HL-60 (cell line): ENCODE data around the gene IGSF9B.
"Not testable (repeated sequence)": the region's sequence is repeated elsewhere in the genome, so short reads cannot be mapped to it uniquely, and the experiment has no call there.

ENCODE experiments used
- DNase-seq, 2 experiments: peaks; one replicate each; pipeline ENCODE4 v3.0.0-alpha.2; 2010 to 2020; ENCODE audit warnings: low read depth in 1 of 2, low spot score in 1 of 2
- H3K27ac ChIP-seq: fragments of 250-450 bp; sonication (Bioruptor Pico); replicated peaks from 2 replicates; pipeline ENCODE4 v1.5.1; 2020; ENCODE audit warnings: mild to moderate bottlenecking, moderate library complexity
- H3K27me3 ChIP-seq: fragments of 250-450 bp; sonication (Bioruptor Pico); 2 replicates; pipeline ENCODE4 v1.5.1; 2021; ENCODE audit warnings: mild to moderate bottlenecking, moderate library complexity; ENCODE audit not compliant: insufficient read depth, poor library complexity, severe bottlenecking
- H3K4me3 ChIP-seq: replicated peaks from 2 replicates; pipeline ENCODE4 v1.5.1; 2011; ENCODE audit warnings: mild to moderate bottlenecking, control low read depth, low read length; ENCODE audit not compliant: insufficient read depth
- GABPA ChIP-seq: IDR thresholded peaks from 2 replicates; pipeline ENCODE4 v1.6.1; 2012; ENCODE audit warnings: low read depth
- POLR2AphosphoS5 ChIP-seq: IDR thresholded peaks from 2 replicates; pipeline ENCODE4 v1.6.1; 2012; ENCODE audit warnings: low read depth
- REST ChIP-seq: IDR thresholded peaks from 2 replicates; pipeline ENCODE4 v1.6.1; 2012; ENCODE audit warnings: low read depth; ENCODE audit not compliant: insufficient replicate concordance
- SPI1 ChIP-seq: IDR thresholded peaks from 2 replicates; pipeline ENCODE4 v1.6.1; 2012; ENCODE audit warnings: low read depth, mild to moderate bottlenecking, borderline replicate concordance
- long read RNA-seq: library from polyadenylated mRNA; unstranded; transcript quantifications from one replicate; pipeline ENCODE4 v2.0.0, GENCODE V29; 2020
- TF ChIP-seq, protein P1 (sequence below): IDR thresholded peaks from one replicate; pipeline ENCODE4 v1.5.1; 2011; ENCODE audit warnings: low read length, control low read depth, inconsistent platforms; ENCODE audit not compliant: insufficient read depth

The IGSF9B gene
- long read RNA-seq, result 0 reads

GRCh38 chr11:133956650-133957633 is at the start of gene IGSF9B:
TSS of gene IGSF9B (minus strand) at chr11:133956968. CDS start at chr11:133956754, 214 bp downstream.
- peak in 1 of 2 experiments; percentile 49 for DNase-seq
- H3K4me3 ChIP-seq, result no peak within 1 kb of the TSS
- H3K27me3 ChIP-seq, result peaks cover 29% of the 10 kb centered on the region
- TF ChIP-seq REST (no peak), SPI1 (no peak), POLR2AphosphoS5 (no peak), GABPA (no peak)
- TF ChIP-seq, protein P1, sequence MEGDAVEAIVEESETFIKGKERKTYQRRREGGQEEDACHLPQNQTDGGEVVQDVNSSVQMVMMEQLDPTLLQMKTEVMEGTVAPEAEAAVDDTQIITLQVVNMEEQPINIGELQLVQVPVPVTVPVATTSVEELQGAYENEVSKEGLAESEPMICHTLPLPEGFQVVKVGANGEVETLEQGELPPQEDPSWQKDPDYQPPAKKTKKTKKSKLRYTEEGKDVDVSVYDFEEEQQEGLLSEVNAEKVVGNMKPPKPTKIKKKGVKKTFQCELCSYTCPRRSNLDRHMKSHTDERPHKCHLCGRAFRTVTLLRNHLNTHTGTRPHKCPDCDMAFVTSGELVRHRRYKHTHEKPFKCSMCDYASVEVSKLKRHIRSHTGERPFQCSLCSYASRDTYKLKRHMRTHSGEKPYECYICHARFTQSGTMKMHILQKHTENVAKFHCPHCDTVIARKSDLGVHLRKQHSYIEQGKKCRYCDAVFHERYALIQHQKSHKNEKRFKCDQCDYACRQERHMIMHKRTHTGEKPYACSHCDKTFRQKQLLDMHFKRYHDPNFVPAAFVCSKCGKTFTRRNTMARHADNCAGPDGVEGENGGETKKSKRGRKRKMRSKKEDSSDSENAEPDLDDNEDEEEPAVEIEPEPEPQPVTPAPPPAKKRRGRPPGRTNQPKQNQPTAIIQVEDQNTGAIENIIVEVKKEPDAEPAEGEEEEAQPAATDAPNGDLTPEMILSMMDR, result no peak
- no peak within 1 kb of the TSS for H3K27ac ChIP-seq

GRCh38 chr11:134004496-134005172 is 47.9 kb upstream of the IGSF9B start:
- H3K27ac ChIP-seq, result no peak overlapping the region
- no peak for TF ChIP-seq REST
- TF ChIP-seq, protein P1, result no peak
- TF ChIP-seq POLR2AphosphoS5, result no peak
- no peak for TF ChIP-seq GABPA
- no peak for TF ChIP-seq SPI1
- DNase-seq, result no peak
- H3K27me3 ChIP-seq, result no peaks in the 10 kb centered on the region
- H3K4me3 ChIP-seq, result no peak overlapping the region

DNA sequence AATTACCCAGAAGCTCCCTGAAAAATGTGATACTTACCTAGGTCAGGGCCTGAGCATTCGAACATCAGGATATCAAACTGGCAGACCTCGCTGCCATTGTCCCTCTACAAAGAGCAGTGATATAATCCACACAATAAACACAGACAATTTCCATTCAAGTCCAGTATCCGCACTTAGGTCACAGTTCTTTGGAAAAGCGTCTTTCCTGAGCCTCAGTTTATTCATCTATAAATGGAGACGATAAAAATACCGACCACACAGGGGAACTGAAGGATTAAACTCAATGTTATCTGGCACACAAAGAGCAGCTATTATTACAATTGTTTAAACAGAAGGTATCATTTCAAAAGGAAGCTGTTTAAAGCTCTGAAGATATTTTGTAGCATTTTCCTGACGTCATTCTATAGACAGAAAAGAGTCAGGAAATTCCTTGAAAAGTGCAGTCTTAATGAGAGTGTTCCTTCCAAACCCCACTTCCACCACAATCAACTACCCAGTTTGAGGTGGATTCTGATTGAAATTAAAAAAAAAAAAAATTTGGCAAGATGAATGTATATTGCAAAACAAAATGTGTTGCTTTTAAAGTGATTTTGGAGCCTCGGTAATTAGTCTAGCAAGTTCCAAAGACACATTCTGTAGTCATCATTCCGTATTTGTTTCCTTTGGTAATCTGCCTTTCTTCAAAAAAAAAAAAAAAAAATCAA is 47.2 kb upstream of the IGSF9B start:
- Histone ChIP-seq H3K27ac (no peak overlapping the region), H3K4me3 (no peak overlapping the region), H3K27me3 (no peaks in the 10 kb centered on the region)
- no peak for TF ChIP-seq POLR2AphosphoS5
- TF ChIP-seq REST, result no peak
- no peak for TF ChIP-seq GABPA
- no peak for TF ChIP-seq SPI1
- TF ChIP-seq, protein P1, result no peak
- DNase-seq, result no peak

DNA sequence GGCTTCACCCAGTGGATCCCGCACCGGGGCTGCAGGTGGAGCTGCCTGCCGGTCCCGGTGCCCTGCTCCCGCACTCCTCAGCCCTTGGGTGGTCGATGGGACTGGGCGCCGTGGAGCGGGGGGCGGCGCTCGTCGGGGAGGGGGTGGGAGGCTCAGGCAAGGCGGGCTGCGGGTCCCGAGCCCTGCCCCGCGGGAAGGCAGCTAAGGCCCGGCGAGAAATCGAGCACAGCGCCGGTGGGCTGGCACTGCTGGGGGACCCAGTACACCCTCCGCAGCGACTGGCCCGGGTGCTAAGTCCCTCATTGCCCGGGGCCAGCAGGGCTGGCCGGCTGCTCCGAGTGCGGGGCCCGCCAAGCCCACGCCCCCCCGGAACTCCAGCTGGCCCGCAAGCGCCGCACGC is 46.1 kb upstream of the IGSF9B start:
- not testable (repeated sequence) for H3K4me3 ChIP-seq, H3K27me3 ChIP-seq, H3K27ac ChIP-seq, DNase-seq

GRCh38 chr11:134002338-134002737 is 45.6 kb upstream of the IGSF9B start:
- not testable (repeated sequence) for H3K4me3 ChIP-seq, DNase-seq, H3K27me3 ChIP-seq, H3K27ac ChIP-seq
